Kidney (tissue), 14 donors: ENCODE measurements around the gene MCCC1. TPM values are rescaled to one million over a fixed set of nuclear protein-coding genes. Genes with fewer than 3 reads are reported as not detected.

Experiments used
- DNase-seq, 5 donors: peaks; one replicate each; pipeline ENCODE4 v3.0.0-alpha.2; 2013 to 2020
- FAIRE-seq: peaks from 2 replicates; lab custom pipeline; 2012; peaks lifted over from hg19 to GRCh38; lab: Jason Lieb, UNC
- H3K27ac ChIP-seq, 2 donors: one replicate each; pipeline ENCODE4 v1.7.0; 2013; ENCODE audit warnings: low read depth in 2 of 2, low read length in 2 of 2, inconsistent platforms in 1 of 2
- H3K27me3 ChIP-seq: one replicate; pipeline ENCODE4 v1.7.1; 2013; ENCODE audit warnings: low read length, inconsistent platforms; ENCODE audit not compliant: control insufficient read depth, insufficient read depth
- H3K36me3 ChIP-seq, 3 donors: one replicate each; pipeline versions ENCODE4 v1.7.0 to v1.7.1; 2013; ENCODE audit warnings: low read length in 3 of 3, control low read depth in 1 of 3, inconsistent platforms in 1 of 3; ENCODE audit not compliant: insufficient read depth in 3 of 3, control insufficient read depth in 2 of 3
- H3K4me1 ChIP-seq, 3 donors: one replicate each; pipeline versions ENCODE4 v1.7.0 to v1.7.1; 2013; ENCODE audit warnings: low read length in 3 of 3, inconsistent platforms in 1 of 3, low read depth in 1 of 3; ENCODE audit not compliant: control insufficient read depth in 2 of 3, insufficient read depth in 2 of 3
- H3K4me3 ChIP-seq, 3 donors: one replicate each; pipeline versions ENCODE4 v1.7.0 to v1.8.1; 2013; ENCODE audit warnings: low read length in 3 of 3, control low read depth in 1 of 3, inconsistent platforms in 1 of 3
- H3K9ac ChIP-seq, 3 donors: one replicate each; pipeline versions ENCODE4 v1.7.0 to v1.7.1; 2013; ENCODE audit warnings: low read length in 3 of 3, control low read depth in 1 of 3, inconsistent platforms in 1 of 3
- H3K9me3 ChIP-seq, 3 donors: one replicate each; pipeline versions ENCODE4 v1.7.0 to v1.7.1; 2013; ENCODE audit warnings: low read length in 3 of 3, control low read depth in 1 of 3, inconsistent platforms in 1 of 3; ENCODE audit not compliant: control insufficient read depth in 2 of 3, insufficient read depth in 1 of 3
- intact Hi-C: fragments of 100-400 bp; cut with DNase I; formaldehyde crosslinking; loops from one replicate; pipeline ENCODE4 v1.11.1; 2022
- polyA plus RNA-seq: library from polyadenylated mRNA; stranded (reverse); fragments of 350-450 nt; fragmentation: Illumina TruSeq; extraction: RNeasy Lipid Tissue Mini Kit (QIAGEN cat#74804); gene quantifications from one replicate; pipeline ENCODE4 v1.2.3, GENCODE V29; 2014; ENCODE audit warnings: low read depth, low replicate concordance; ENCODE audit not compliant: insufficient read depth
- total RNA-seq: library from RNA; stranded (reverse); fragmentation: NEBNext Ultra II Directional; extraction: Animal tissue kit (Norgen Biotek cat#: 25700); gene quantifications from one replicate; pipeline ENCODE4 v1.2.1, GENCODE V29; 2021
- TF ChIP-seq, protein P1 (sequence below): IDR thresholded peaks from 3 replicates; pipeline ENCODE4 v1.5.1; 2012; ENCODE audit warnings: mild to moderate bottlenecking, moderate library complexity, borderline replicate concordance; ENCODE audit not compliant: insufficient read depth; ENCODE audit errors: extremely low read depth
- donor health status: control.
- donor health status: control.
- donor health status: control.
- donor health status: control.
- donor health status: control.
- donor health status: DM: yes; HTN: yes; CAD: no.
- donor health status: Normal renal cell carcinoma (clear cell type).

The MCCC1 gene
- total and polyA plus RNA-seq, 2 donors from 2014 or later: 35.3 to 85.5 TPM

DNA sequence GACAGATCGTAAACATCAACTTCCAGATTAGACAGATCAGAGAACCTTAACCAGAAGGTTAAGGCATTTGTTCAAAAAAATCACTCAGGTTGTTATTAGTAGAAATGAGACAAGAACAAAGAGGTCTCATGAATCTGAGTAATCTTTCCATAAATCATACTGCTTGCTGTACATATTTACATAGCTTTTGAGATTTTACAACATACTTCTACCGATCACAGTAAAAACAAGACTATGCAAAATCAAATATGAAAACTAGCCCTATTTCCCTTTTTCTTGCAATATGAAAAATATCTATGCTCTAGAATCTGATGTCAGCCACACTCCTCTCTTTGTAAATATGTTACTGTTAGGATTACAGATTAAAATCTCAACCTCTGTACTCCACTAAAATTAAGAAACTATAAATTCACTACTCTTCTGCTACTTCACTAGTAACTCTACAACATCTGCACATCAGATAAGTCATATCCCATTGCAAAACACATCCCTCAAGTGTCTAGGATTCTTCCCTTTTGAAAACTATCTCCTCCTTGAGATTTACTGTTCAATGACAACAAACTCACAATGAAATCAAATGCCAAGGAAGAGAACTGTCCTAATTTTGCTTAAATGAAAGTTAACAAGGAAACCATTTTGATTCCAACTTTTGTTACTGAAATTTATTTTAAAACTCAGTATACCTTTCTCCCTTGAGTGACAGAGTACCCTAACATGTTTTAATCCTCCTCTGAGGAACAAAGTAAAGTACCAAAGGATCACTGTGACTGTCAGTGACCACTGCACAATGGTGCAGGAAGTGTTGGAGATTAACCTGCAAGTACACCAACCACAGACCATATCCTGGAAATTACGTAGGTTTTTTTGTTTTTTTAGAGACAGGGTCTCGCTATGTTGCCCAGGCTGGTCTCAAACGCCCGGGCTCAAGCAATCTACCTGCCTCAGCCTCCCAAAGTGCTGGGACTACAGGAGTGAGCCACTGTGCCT, 131.8 kb downstream of the MCCC1 start:
- H3K4me1 ChIP-seq: peaks cover 0 to 15% (median 7%) of the 10 kb centered on the region in 3 donors
- H3K4me3 ChIP-seq: no peak overlapping the region
- peaks cover 0 to 4% (median 0%) of the 10 kb centered on the region in 3 donors for H3K36me3 ChIP-seq
- H3K9me3 ChIP-seq: no peaks in the 10 kb centered on the region
- TF ChIP-seq, protein P1, sequence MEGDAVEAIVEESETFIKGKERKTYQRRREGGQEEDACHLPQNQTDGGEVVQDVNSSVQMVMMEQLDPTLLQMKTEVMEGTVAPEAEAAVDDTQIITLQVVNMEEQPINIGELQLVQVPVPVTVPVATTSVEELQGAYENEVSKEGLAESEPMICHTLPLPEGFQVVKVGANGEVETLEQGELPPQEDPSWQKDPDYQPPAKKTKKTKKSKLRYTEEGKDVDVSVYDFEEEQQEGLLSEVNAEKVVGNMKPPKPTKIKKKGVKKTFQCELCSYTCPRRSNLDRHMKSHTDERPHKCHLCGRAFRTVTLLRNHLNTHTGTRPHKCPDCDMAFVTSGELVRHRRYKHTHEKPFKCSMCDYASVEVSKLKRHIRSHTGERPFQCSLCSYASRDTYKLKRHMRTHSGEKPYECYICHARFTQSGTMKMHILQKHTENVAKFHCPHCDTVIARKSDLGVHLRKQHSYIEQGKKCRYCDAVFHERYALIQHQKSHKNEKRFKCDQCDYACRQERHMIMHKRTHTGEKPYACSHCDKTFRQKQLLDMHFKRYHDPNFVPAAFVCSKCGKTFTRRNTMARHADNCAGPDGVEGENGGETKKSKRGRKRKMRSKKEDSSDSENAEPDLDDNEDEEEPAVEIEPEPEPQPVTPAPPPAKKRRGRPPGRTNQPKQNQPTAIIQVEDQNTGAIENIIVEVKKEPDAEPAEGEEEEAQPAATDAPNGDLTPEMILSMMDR: no peak
- FAIRE-seq: no peak
- no peak overlapping the region for H3K27ac ChIP-seq
- no peaks in the 10 kb centered on the region for H3K27me3 ChIP-seq
- intact Hi-C loops: no loop called here
- H3K9ac ChIP-seq: no peak overlapping the region
- no peak for DNase-seq

- Histone ChIP-seq H3K4me1 (peaks cover 0 to 12% (median 6%) of the 10 kb centered on the region in 3 donors), H3K27ac (no peak overlapping the region), H3K4me3 (no peak overlapping the region), H3K9me3 (no peaks in the 10 kb centered on the region), H3K27me3 (no peaks in the 10 kb centered on the region), H3K9ac (no peak overlapping the region), H3K36me3 (peaks cover 0 to 4% (median 2%) of the 10 kb centered on the region in 3 donors)
- FAIRE-seq (no peak), DNase-seq (no peak)
- intact Hi-C loops: no loop called here
- TF ChIP-seq, protein P1: no peak
Observed at GRCh38 chr3:182965861-182966366, 133.4 kb downstream of the MCCC1 start.

Other genes starting within 250 kb of the MCCC1 start
- 47.9 TPM for gene DCUN1D1, start 119.0 kb downstream of the MCCC1 start, total RNA-seq
- gene DCUN1D1, start 119.0 kb downstream of the MCCC1 start, polyA plus RNA-seq: 14.2 TPM
- 0.76 TPM for gene LAMP3, start 63.2 kb upstream of the MCCC1 start, total RNA-seq
- 0.41 TPM for gene LAMP3, start 63.2 kb upstream of the MCCC1 start, polyA plus RNA-seq
- gene B3GNT5, start 153.8 kb upstream of the MCCC1 start, total RNA-seq: 9.9 TPM
- 2.4 TPM for gene B3GNT5, start 153.8 kb upstream of the MCCC1 start, polyA plus RNA-seq